Measurements from ENCODE around the gene KIF9. TPM values are rescaled to one million over a fixed set of nuclear protein-coding genes. Genes with fewer than 3 reads are reported as not detected.

Gene KIF9
- polyA plus RNA-seq, 1 donor from 2014 or later = 15.6 TPM

GRCh38 chr3:47298439-47298838 is 15.8 kb upstream of the KIF9 start:
- H3K27me3 ChIP-seq (ENCODE audit: insufficient read depth, low read depth, low read length) = no peaks in the 10 kb centered on the region
- peaks cover 9% of the 10 kb centered on the region for H3K79me2 ChIP-seq (replicated peaks; ENCODE audit: insufficient read depth, low read length)
- H4K20me1 ChIP-seq (ENCODE audit: insufficient read depth) = no peaks in the 10 kb centered on the region
- no peaks in the 10 kb centered on the region for H3F3A ChIP-seq (ENCODE audit: insufficient read depth, low read length, poor library complexity, severe bottlenecking)
- H2AFZ ChIP-seq (ENCODE audit: low read depth, low read length) = no peak overlapping the region
- H3K9ac ChIP-seq (ENCODE audit: low read length) = no peak overlapping the region
- H3K9me2 ChIP-seq (ENCODE audit: insufficient read depth, low read length) = no peaks in the 10 kb centered on the region
- H3K36me3 ChIP-seq (ENCODE audit: insufficient read depth, low read length) = peaks cover 13% of the 10 kb centered on the region
- no peaks in the 10 kb centered on the region for H3K9me3 ChIP-seq (ENCODE audit: low read length)
- no peak overlapping the region for H3K4me3 ChIP-seq (ENCODE audit: low read length)
- H3K4me2 ChIP-seq (ENCODE audit: low read length) = no peak overlapping the region
- TF ChIP-seq EZH2 (IDR thresholded peaks at IDR 0.05; ENCODE audit: borderline replicate concordance, insufficient read depth, low read length, poor library complexity, severe bottlenecking) = no peak
- no peak for TF ChIP-seq RAD21 (conservative IDR thresholded peaks at IDR 0.05)
- no peak for TF ChIP-seq POLR2AphosphoS5 (IDR thresholded peaks at IDR 0.05)
- no peak for TF ChIP-seq MXI1 (conservative IDR thresholded peaks at IDR 0.05; ENCODE audit: poor library complexity, severe bottlenecking)
- no peak for TF ChIP-seq CTCF (IDR thresholded peaks at IDR 0.05; ENCODE audit: poor library complexity, severe bottlenecking)
- TF ChIP-seq SMC3 (conservative IDR thresholded peaks at IDR 0.05; ENCODE audit: poor library complexity) = no peak
- no peak for TF ChIP-seq TAF1 (IDR thresholded peaks at IDR 0.05; ENCODE audit: low read depth)
- TF ChIP-seq EP300 (conservative IDR thresholded peaks at IDR 0.05; ENCODE audit: poor library complexity, severe bottlenecking) = no peak
- no peak for TF ChIP-seq REST (IDR thresholded peaks at IDR 0.05; ENCODE audit: borderline replicate concordance)
- H3K27ac ChIP-seq (ENCODE audit: low read length) = no peak overlapping the region

- Histone ChIP-seq H3K9ac (ENCODE audit: low read length) (no peak overlapping the region), H4K20me1 (ENCODE audit: insufficient read depth) (no peaks in the 10 kb centered on the region), H3K36me3 (ENCODE audit: insufficient read depth, low read length) (peaks cover 6% of the 10 kb centered on the region), H3F3A (ENCODE audit: insufficient read depth, low read length, poor library complexity, severe bottlenecking) (no peaks in the 10 kb centered on the region), H2AFZ (ENCODE audit: low read depth, low read length) (no peak overlapping the region), H3K79me2 (replicated peaks; ENCODE audit: insufficient read depth, low read length) (peaks cover 9% of the 10 kb centered on the region), H3K27me3 (ENCODE audit: insufficient read depth, low read depth, low read length) (no peaks in the 10 kb centered on the region), H3K9me2 (ENCODE audit: insufficient read depth, low read length) (no peaks in the 10 kb centered on the region), H3K27ac (ENCODE audit: low read length) (no peak overlapping the region), H3K9me3 (ENCODE audit: low read length) (no peaks in the 10 kb centered on the region), H3K4me3 (ENCODE audit: low read length) (no peak overlapping the region), H3K4me2 (ENCODE audit: low read length) (no peak overlapping the region)
- TF ChIP-seq POLR2AphosphoS5 (IDR thresholded peaks at IDR 0.05) (no peak), CTCF (IDR thresholded peaks at IDR 0.05; ENCODE audit: poor library complexity, severe bottlenecking) (no peak), TAF1 (IDR thresholded peaks at IDR 0.05; ENCODE audit: low read depth) (no peak), RAD21 (conservative IDR thresholded peaks at IDR 0.05) (no peak), EZH2 (IDR thresholded peaks at IDR 0.05; ENCODE audit: borderline replicate concordance, insufficient read depth, low read length, poor library complexity, severe bottlenecking) (no peak), REST (IDR thresholded peaks at IDR 0.05; ENCODE audit: borderline replicate concordance) (no peak), EP300 (conservative IDR thresholded peaks at IDR 0.05; ENCODE audit: poor library complexity, severe bottlenecking) (no peak), SMC3 (conservative IDR thresholded peaks at IDR 0.05; ENCODE audit: poor library complexity) (no peak), MXI1 (conservative IDR thresholded peaks at IDR 0.05; ENCODE audit: poor library complexity, severe bottlenecking) (no peak)
These were observed 14.1 kb upstream of the KIF9 start for GRCh38 chr3:47296562-47297302.
